Measurements from ENCODE around the gene RTL10.

Gene RTL10

DNA sequence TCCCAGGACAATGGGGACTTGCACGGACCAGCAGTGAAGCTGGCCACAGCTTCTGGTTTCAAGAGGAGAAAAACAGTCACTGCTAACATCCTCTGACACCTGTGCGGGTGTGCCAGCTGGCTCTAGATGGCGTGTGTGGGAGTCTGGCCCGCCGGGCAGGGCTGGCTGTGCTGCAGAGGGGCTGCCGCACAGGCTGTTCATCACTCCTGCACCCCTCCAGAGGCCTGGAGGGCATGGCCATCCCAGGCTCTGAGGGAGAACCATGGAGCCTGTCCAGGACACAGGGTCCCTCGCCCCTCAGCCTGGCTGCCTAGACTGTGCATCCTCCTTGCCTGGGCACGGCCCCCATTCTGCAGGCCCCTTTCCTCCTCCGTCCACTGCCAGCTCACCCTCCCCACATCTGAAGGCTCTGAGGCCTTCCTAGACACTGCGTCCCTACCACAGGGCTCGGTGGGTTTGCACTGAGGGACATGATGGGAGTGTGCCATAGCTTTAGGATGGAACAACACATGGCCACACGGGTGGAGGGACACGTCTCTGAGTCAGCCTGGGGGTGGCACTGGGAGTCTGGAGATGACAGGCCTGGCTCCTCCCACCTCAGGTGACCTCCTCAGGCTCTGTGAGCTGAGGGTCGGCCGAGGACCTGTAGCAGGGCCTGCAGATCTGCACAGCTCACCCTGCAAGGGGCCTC, 42.1 kb upstream of the RTL10 start:
- no peak overlapping the region for H3K4me3 ChIP-seq (ENCODE audit: low read length)
- H3K4me2 ChIP-seq (ENCODE audit: low read length): no peak overlapping the region
- H3K27me3 ChIP-seq (ENCODE audit: control insufficient read depth, insufficient read depth, low read length): no peaks in the 10 kb centered on the region
- no peaks in the 10 kb centered on the region for H3K9me3 ChIP-seq (replicated peaks; ENCODE audit: low read length)
- peaks cover 22% of the 10 kb centered on the region for H3K4me1 ChIP-seq (ENCODE audit: control insufficient read depth, insufficient read depth, low read length)
- peaks cover 19% of the 10 kb centered on the region for H3K36me3 ChIP-seq (ENCODE audit: insufficient read depth, low read length)
- H3K9ac ChIP-seq (ENCODE audit: low read depth, low read length): no peak overlapping the region

DNA sequence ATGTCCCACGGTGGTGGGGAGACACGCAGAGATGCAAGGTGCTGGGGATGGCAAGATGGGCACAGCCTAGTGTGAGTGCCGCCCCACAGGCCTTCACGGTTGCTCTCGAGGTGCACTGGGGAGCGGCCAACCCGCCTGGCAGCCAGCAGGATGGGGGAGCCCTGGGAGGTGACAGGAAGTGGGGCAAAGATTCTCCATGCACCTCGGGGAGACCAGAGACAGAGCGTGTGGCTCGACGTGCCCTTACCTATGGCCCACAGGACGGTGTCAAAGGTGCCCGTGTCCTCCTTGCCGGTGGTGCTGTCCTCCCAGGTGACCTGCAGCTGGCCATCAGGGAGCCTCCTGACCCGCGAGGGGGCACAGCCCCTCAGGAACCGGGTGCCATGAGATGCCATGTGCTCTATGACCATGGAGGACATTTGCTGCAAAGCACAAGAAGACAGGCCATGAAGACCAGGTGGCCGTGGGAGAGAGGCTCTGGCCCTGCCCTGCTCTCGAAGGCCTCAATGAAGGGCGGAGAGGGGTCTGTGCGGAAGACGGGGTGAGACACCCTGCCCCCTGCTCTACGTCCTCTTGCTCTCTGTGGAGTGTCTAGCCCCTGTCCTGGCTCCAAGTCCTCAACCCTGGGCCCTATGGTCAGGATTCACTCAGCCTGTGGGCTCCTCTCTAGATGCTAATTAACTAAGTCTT, 40.6 kb upstream of the RTL10 start:
- Histone ChIP-seq H3K4me1 (ENCODE audit: control insufficient read depth, insufficient read depth, low read length) (peaks cover 37% of the 10 kb centered on the region), H3K9ac (ENCODE audit: low read depth, low read length) (no peak overlapping the region), H3K4me3 (ENCODE audit: low read length) (no peak overlapping the region), H3K9me3 (replicated peaks; ENCODE audit: low read length) (no peaks in the 10 kb centered on the region), H3K27me3 (ENCODE audit: control insufficient read depth, insufficient read depth, low read length) (no peaks in the 10 kb centered on the region), H3K4me2 (ENCODE audit: low read length) (no peak overlapping the region), H3K36me3 (ENCODE audit: insufficient read depth, low read length) (peaks cover 19% of the 10 kb centered on the region)

DNA sequence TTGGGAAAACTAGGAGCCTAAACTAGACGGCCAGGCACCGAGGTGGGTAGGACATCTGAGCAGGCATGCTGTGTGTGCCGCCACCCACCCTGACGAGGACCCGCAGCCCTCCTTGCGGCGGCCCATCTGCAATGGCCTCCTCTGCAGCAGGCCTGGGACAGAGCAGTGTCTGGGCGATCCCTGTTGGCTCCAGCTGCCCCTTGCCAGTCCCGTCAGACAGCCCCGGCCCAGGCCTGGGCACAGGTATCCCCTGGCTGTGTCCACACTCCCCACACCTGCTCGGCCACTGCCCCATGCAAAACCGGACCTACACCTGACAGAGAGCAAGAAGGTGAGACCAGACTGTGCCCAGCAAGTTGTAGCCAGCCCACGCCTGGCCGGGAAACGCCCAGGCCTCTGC, 38.7 kb upstream of the RTL10 start:
- Histone ChIP-seq H3K4me2 (ENCODE audit: low read length) (no peak overlapping the region), H3K27me3 (ENCODE audit: control insufficient read depth, insufficient read depth, low read length) (no peaks in the 10 kb centered on the region), H3K4me3 (ENCODE audit: low read length) (no peak overlapping the region), H3K36me3 (ENCODE audit: insufficient read depth, low read length) (peaks cover 16% of the 10 kb centered on the region), H3K9ac (ENCODE audit: low read depth, low read length) (peak overlapping the region; percentile 23), H3K9me3 (replicated peaks; ENCODE audit: low read length) (no peaks in the 10 kb centered on the region), H3K4me1 (ENCODE audit: control insufficient read depth, insufficient read depth, low read length) (peaks cover 40% of the 10 kb centered on the region)

DNA sequence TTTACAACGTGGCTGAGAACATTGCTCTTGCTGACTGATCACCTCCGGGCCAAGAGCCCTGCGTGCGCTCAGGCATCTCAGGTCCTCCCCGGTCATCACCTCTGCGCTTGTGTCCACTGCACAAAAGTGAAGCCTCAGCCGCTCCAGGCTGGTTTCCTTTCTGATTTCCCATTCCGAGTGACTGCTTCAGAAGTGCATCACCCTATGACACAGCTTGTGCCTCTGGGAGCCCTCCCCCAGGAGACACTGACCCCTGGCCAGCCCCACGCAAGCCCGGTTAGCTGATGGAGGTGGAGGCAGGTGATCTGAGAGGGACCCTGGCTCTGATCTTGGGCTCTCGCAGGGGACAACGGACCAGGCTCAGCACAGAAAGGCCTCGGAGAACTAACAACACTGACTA, 38.3 kb upstream of the RTL10 start:
- peak overlapping the region; percentile 23 for H3K9ac ChIP-seq (ENCODE audit: low read depth, low read length)
- H3K36me3 ChIP-seq (ENCODE audit: insufficient read depth, low read length): peaks cover 16% of the 10 kb centered on the region
- H3K4me1 ChIP-seq (ENCODE audit: control insufficient read depth, insufficient read depth, low read length): peaks cover 40% of the 10 kb centered on the region
- H3K27me3 ChIP-seq (ENCODE audit: control insufficient read depth, insufficient read depth, low read length): no peaks in the 10 kb centered on the region
- no peaks in the 10 kb centered on the region for H3K9me3 ChIP-seq (replicated peaks; ENCODE audit: low read length)
- peak overlapping the region; percentile 32 for H3K4me2 ChIP-seq (ENCODE audit: low read length)
- H3K4me3 ChIP-seq (ENCODE audit: low read length): no peak overlapping the region

DNA sequence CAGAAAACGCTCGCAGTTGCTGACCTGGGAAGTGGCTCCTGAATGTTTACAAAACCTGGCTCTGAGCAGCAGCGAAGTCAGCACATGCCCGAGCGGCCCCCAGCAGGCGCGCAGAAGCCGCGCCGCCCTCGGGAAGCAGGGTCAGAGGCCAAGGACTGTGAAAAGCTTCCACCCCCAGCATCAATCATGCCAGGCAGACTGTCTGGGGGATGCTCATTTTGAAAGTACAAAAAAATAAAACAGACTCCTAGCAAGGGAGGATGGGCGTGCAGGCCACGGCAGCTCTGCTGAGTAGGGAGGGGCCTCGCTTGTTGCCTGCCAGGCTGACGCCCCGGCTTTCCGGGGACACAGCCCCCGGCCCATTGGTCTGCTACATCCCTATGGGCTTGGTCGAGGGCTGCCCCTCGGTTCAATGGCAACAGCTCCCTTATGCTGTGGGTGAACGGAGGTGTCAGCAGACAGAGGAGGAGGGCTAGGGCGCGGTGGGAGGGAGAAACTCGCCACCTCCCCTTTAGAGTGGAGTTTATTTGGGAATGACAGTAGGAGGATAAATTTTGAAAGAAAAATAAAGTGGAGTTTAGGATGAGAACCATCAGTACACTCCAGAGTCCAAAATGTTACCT, 37.7 kb upstream of the RTL10 start:
- H3K27me3 ChIP-seq (ENCODE audit: control insufficient read depth, insufficient read depth, low read length): no peaks in the 10 kb centered on the region
- no peaks in the 10 kb centered on the region for H3K9me3 ChIP-seq (replicated peaks; ENCODE audit: low read length)
- peaks cover 19% of the 10 kb centered on the region for H3K36me3 ChIP-seq (ENCODE audit: insufficient read depth, low read length)
- peak overlapping the region; percentile 65 for H3K4me2 ChIP-seq (ENCODE audit: low read length)
- no peak overlapping the region for H3K4me3 ChIP-seq (ENCODE audit: low read length)
- H3K9ac ChIP-seq (ENCODE audit: low read depth, low read length): peak overlapping the region; percentile 60
- peaks cover 45% of the 10 kb centered on the region for H3K4me1 ChIP-seq (ENCODE audit: control insufficient read depth, insufficient read depth, low read length)

DNA sequence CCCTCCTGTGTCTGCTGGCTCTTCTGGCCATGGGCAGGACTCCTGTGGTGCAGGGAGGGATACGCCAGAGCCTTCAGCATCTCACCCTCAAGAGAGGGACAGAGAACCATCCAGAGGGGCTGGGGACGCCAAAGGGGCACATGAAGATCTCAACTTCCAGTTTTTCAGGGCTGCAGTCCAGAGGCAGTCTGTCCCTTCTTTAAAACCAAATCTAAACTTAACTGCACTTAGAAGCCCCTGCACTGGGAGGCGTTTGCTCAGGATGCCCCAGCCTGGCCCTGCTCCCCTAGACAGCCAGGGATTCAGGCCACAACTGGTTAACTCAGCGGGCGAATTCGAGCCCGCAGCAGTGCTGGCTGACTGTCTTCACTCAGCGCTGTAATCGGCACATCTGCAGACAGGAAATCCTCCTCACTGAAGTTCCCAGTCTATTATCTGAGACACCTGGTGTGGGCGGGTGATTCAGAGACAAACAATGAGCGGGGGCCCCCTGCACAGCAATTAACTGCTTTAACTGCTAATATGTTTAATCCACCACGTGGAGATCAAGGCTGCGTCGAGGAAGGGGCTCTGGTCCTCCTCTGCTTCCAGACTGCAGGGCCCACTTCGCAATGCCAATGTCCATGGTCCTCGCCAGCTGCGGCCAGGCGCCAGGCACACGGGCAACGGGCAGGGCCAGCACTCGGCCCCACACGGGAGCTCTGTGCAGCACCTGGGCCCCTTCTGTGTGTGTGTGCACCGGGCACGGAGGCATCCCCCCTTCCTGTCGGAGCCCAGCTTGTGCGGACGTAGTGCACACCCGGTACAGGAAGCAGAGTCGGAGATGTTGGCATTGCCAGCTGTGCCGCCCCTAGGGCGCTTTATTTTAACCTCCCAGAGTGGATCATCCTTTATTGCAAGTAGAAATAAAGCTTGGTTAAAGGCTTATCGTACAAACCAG, 36.9 kb upstream of the RTL10 start:
- Histone ChIP-seq H3K4me2 (ENCODE audit: low read length) (peak overlapping the region; percentile 65), H3K27me3 (ENCODE audit: control insufficient read depth, insufficient read depth, low read length) (no peaks in the 10 kb centered on the region), H3K4me1 (ENCODE audit: control insufficient read depth, insufficient read depth, low read length) (peaks cover 49% of the 10 kb centered on the region), H3K4me3 (ENCODE audit: low read length) (no peak overlapping the region), H3K9me3 (replicated peaks; ENCODE audit: low read length) (no peaks in the 10 kb centered on the region), H3K9ac (ENCODE audit: low read depth, low read length) (peak overlapping the region; percentile 65), H3K36me3 (ENCODE audit: insufficient read depth, low read length) (peaks cover 19% of the 10 kb centered on the region)

DNA sequence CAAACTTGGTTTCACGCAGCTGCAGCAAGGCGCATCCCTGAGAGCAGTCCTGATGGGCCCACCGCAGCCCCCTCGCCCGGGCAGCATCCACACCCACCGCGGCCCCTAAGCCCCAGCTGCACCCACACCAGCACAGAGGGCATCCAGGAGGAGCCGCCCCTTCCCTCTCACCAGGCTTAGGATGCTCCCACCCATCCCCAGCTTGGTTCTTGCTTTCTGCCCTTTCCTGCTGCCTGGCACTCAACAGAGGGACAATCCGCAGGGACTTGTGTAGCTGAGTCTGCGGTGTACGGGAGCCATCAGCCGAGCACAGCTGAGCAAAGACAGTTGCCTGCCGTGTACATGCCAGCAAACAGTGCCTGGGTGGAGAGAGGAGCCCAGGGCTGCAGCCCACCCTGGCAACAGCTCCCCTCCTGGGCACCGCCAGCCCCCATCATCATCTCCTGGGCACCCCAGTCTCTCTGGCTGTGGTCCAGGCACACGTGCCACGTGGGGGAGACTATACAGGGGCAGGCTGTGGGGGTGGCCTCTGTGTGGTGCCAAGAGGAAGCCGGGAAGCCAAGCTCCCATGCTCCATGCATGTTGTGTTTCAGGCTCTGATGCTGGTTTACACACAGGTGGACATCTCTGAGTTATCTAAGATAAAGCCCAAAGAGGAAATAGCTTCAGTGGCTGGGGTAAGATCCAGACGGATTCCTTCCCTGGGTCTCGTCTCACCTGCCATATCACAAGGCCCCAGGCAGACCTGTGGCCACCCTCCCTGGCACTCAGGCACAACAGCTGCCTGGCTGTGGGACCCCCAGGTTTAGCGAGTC, 36.0 kb upstream of the RTL10 start:
- Histone ChIP-seq H3K4me1 (ENCODE audit: control insufficient read depth, insufficient read depth, low read length) (peaks cover 54% of the 10 kb centered on the region), H3K9me3 (replicated peaks; ENCODE audit: low read length) (no peaks in the 10 kb centered on the region), H3K9ac (ENCODE audit: low read depth, low read length) (peak overlapping the region; percentile 65), H3K4me3 (ENCODE audit: low read length) (no peak overlapping the region), H3K27me3 (ENCODE audit: control insufficient read depth, insufficient read depth, low read length) (no peaks in the 10 kb centered on the region), H3K36me3 (ENCODE audit: insufficient read depth, low read length) (peaks cover 19% of the 10 kb centered on the region), H3K4me2 (ENCODE audit: low read length) (peak overlapping the region; percentile 65)

DNA sequence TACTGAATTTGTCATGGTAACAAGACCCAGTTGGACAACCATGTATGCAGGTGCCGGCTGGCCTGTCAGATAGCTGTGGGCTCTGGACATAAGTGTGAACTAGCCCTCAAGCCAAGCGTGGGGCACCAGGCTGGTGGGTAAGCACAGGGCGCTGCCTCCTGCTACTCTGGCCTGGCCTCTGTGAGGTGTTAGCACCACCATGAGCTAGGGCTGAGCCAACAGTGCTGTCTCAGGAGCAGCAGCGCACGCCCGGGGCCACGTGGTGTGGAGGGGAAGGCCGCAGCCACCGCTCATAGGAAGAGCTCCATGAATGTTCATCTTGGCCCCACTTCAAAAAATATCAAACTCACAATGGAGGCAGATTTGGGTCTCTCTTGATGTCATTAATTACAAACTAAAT, 35.3 kb upstream of the RTL10 start:
- H3K27me3 ChIP-seq (ENCODE audit: control insufficient read depth, insufficient read depth, low read length): no peaks in the 10 kb centered on the region
- no peaks in the 10 kb centered on the region for H3K9me3 ChIP-seq (replicated peaks; ENCODE audit: low read length)
- no peak overlapping the region for H3K4me2 ChIP-seq (ENCODE audit: low read length)
- no peak overlapping the region for H3K9ac ChIP-seq (ENCODE audit: low read depth, low read length)
- H3K4me3 ChIP-seq (ENCODE audit: low read length): no peak overlapping the region
- peaks cover 18% of the 10 kb centered on the region for H3K36me3 ChIP-seq (ENCODE audit: insufficient read depth, low read length)
- H3K4me1 ChIP-seq (ENCODE audit: control insufficient read depth, insufficient read depth, low read length): peaks cover 61% of the 10 kb centered on the region

DNA sequence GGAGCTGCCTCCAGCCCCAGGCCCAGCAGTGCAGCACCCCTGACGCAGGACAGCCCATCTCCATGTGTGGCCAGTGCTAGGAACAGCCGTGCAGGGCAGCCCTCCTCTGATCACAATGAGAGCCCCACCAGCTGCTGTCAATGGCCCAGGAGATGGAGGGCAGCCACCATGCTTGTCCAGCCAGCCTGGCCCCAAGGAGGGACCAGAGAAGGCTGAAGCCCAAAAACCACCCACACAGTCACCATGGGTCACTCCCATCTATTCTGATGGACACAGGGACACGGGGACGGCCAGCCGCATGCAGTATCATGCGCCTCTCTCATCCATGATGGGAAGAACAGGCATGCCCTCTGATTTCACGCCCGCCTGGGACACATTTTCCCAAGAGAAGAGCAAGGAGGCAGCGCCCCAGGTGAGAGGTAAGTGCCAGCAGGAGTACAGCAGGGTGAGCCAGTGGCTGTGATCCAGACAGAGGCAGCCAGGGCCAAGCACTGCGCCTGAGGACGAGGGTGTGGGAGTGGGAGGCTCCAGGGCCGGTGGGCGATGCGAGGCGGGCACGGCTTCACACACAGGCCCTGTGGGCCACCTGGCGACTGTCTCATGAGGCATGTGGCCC, 33.6 kb upstream of the RTL10 start:
- peaks cover 74% of the 10 kb centered on the region for H3K4me1 ChIP-seq (ENCODE audit: control insufficient read depth, insufficient read depth, low read length)
- no peaks in the 10 kb centered on the region for H3K9me3 ChIP-seq (replicated peaks; ENCODE audit: low read length)
- peaks cover 8% of the 10 kb centered on the region for H3K36me3 ChIP-seq (ENCODE audit: insufficient read depth, low read length)
- H3K4me2 ChIP-seq (ENCODE audit: low read length): no peak overlapping the region
- H3K4me3 ChIP-seq (ENCODE audit: low read length): no peak overlapping the region
- no peaks in the 10 kb centered on the region for H3K27me3 ChIP-seq (ENCODE audit: control insufficient read depth, insufficient read depth, low read length)
- H3K9ac ChIP-seq (ENCODE audit: low read depth, low read length): no peak overlapping the region

DNA sequence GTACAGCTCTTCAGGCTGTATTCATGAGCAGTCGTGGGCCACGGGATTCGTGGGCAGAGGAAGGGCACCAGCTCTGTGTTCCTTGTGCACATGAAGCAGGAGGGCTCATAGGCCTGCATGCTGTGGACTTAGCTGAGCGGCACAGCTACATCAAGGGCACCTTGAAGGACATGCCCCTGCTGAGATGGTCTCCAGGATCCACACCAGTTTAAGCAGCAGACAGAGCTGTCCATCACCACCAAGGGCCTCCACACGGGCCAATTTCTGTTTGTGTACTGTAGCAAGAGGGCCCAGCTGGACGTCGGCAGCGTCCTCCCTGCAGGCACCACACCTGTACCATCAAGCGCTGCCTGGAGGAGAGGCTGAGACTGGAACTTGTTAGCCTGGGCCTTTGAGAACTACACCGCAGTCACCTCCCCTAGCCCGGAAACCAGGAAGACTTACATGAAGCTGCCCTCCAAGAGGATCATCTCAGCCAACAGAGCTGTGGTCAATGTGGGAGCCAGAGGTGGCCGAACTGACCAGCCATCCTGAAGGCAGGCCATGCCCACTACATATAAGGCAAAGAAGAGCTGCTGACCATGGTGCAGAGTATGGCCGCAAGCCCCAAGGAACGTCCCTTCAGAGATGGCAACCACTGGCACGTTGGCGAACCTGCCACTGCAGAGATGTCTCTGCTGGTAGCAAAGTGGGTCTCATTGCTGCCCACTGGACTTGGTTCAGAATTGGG, 32.7 kb upstream of the RTL10 start:
- H3K4me1 ChIP-seq (ENCODE audit: control insufficient read depth, insufficient read depth, low read length): peaks cover 74% of the 10 kb centered on the region
- H3K4me3 ChIP-seq (ENCODE audit: low read length): no peak overlapping the region
- no peaks in the 10 kb centered on the region for H3K9me3 ChIP-seq (replicated peaks; ENCODE audit: low read length)

More for the DNA sequence above, 32.7 kb upstream of the RTL10 start:
- Histone ChIP-seq H3K27me3 (ENCODE audit: control insufficient read depth, insufficient read depth, low read length) (no peaks in the 10 kb centered on the region), H3K36me3 (ENCODE audit: insufficient read depth, low read length) (peaks cover 3% of the 10 kb centered on the region), H3K4me2 (ENCODE audit: low read length) (no peak overlapping the region), H3K9ac (ENCODE audit: low read depth, low read length) (peak overlapping the region; percentile 67)

Data from skeletal muscle satellite cell (primary cell).